GM19238 (cell line): ENCODE data around the gene ICAM5.
A peak's percentile ranks its signal among the peaks of the same experiment; 100 is the strongest.

Experiments used
- DNase-seq: peaks from one replicate; pipeline ENCODE4 v3.0.0; 2011; ENCODE audit warnings: low spot score; ENCODE audit not compliant: insufficient read length

The ICAM5 gene

GRCh38 chr19:10290876-10291553 lies 1.3 kb downstream of the ICAM5 start:
- no peak for DNase-seq

DNA sequence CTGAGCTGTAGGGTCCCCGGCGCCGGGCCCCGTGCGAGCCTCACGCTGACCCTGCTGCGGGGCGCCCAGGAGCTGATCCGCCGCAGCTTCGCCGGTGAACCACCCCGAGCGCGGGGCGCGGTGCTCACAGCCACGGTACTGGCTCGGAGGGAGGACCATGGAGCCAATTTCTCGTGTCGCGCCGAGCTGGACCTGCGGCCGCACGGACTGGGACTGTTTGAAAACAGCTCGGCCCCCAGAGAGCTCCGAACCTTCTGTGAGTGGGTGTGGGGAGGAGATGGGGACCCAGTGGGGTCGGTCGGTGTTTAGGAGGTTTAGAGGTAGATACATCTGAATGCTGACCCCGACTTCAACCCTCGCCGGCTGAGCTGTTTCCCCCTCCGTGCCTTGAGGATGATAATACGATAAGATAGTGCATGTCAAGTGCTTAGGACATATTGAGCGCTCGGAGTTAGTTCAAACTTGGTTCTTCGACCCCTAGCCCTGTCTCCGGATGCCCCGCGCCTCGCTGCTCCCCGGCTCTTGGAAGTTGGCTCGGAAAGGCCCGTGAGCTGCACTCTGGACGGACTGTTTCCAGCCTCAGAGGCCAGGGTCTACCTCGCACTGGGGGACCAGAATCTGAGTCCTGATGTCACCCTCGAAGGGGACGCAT lies 1.9 kb downstream of the ICAM5 start:
- no peak for DNase-seq

DNA sequence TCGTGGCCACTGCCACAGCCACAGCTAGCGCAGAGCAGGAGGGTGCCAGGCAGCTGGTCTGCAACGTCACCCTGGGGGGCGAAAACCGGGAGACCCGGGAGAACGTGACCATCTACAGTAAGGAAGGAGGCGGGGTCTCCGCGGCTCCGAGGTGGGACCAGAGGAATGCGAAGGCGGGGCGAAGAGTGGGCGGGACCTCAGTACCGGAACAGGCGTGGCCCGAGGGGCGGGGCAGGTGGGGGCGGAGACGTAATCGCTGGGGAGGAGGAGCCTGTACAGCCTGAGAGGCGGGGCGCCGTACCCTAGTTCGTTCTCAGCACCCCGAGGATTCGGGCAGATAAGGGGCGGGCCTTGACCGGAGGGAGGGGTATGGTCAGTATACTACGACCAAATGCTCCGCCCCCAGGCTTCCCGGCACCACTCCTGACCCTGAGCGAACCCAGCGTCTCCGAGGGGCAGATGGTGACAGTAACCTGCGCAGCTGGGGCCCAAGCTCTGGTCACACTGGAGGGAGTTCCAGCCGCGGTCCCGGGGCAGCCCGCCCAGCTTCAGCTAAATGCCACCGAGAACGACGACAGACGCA lies 2.5 kb downstream of the ICAM5 start:
- DNase-seq: peak; percentile 69

- DNase-seq: no peak
These were observed 3.3 kb downstream of the ICAM5 start for GRCh38 chr19:10292789-10293636.

- no peak for DNase-seq
These were observed 4.0 kb downstream of the ICAM5 start for GRCh38 chr19:10293637-10294367.

- no peak for DNase-seq
These were observed 4.6 kb downstream of the ICAM5 start for GRCh38 chr19:10294368-10294697.

DNA sequence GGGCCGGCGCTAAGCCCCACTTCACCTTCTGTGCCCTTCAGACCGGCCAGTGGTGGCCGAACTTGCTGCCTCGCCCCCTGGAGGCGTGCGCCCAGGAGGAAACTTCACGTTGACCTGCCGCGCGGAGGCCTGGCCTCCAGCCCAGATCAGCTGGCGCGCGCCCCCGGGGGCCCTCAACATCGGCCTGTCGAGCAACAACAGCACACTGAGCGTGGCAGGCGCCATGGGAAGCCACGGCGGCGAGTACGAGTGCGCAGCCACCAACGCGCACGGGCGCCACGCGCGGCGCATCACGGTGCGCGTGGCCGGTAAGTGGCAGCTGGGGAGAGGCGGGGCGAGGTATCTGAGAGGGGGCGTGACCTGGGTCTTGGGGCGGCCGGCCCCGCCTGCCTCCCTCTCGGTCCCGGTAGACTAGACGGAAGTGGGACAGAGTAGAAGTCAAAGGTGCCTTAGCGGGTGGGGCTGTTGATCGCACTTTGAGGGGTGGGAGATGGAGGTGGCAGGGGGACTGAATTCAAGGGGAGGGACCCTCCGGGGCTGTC lies 5.6 kb downstream of the ICAM5 start:
- peak; percentile 80 for DNase-seq

DNA sequence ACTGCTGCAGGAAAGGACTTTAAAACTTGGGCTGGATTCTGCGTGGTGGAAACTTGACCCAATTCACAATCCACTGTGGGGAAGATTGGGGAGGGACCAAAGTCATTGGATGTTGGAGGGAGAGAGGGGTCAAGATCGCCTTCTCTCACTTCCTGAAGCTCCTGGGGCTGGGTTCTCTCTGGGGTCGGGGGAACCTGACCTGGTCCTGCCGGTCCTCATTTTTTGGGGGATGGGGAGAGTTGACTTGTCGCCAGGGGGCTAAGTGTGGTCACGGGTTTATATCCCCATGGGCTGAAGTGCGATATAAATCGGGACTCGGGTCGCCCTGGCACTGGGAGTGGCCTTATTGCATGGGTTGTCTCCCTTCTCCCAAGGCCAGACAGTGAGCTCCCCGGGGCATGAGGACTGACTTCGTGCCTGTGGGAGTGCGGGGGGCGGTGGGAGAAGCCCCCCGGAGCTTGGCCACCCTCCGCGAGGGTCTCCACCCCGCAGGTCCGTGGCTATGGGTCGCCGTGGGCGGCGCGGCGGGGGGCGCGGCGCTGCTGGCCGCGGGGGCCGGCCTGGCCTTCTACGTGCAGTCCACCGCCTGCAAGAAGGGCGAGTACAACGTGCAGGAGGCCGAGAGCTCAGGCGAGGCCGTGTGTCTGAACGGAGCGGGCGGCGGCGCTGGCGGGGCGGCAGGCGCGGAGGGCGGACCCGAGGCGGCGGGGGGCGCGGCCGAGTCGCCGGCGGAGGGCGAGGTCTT lies 6.3 kb downstream of the ICAM5 start:
- DNase-seq: no peak

DNA sequence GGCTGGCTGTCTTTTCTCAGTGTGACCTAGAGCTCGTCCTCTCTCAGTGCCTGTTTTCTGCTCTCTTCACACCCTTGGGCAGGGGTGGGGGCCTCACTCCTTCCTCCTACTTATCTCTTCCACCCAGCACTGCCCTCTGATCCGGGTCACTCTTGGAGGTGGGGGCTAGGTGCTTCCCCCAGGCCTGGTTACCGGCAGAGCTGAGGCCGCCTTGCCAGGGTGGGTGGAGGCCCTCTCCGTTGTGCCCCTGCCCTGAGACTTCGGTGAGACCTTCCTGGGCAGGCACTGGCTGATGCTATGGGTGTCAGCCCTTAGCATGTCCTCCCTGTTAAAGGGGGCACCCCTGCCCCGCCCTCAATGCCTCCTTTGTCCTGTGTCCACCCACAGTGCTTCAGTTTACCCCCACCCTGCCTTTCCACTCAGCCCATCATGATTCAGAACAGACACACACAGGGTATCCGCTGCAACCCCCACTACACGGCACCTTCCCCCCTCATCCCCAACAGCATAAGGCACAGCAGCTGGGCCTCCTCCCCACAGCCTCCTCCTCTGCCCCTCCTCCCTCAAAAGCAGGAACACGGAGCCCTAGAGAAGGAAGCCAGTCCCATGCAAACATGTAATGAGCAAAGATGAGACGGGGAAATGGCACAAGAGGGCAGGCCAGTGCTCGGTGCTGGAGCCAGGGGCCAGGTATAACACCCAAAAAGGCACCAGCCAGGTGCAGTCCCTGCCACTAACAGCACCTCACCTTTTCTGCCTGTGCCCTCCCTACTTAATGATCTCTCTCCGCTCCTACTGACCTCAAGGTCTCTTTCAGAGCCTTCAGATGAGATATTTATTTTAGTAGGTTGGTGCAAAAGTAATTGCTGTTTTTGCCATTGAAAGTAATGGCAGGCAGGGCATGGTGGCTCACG lies 10.1 kb downstream of the ICAM5 start:
- no peak for DNase-seq

GRCh38 chr19:10305139-10305806 lies 15.5 kb downstream of the ICAM5 start:
- DNase-seq: no peak

DNA sequence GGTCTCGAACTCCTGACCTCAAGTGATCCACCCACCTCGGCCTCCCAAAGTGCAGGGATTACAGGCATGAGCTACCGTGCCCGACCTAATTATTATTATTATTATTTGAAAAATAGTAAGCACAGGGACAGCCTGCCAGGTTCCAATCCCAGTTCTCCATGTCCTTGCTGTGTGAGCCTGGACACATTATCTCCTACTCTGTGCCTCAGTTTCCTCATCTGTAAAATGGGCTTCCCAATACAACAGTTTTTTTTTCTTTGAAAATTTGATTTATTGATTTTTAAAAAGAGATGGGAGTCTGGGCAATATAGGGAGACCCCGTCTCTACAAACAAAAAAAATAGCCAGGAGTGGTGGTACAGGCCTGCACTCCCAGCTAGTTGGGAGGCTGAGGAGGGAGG lies 16.6 kb downstream of the ICAM5 start:
- no peak for DNase-seq

GRCh38 chr19:10309423-10309822 lies 19.7 kb downstream of the ICAM5 start, which contains the start of gene ZGLP1:
ZGLP1 (minus strand) TSS chr19:10309815.
- no peak for DNase-seq

DNA sequence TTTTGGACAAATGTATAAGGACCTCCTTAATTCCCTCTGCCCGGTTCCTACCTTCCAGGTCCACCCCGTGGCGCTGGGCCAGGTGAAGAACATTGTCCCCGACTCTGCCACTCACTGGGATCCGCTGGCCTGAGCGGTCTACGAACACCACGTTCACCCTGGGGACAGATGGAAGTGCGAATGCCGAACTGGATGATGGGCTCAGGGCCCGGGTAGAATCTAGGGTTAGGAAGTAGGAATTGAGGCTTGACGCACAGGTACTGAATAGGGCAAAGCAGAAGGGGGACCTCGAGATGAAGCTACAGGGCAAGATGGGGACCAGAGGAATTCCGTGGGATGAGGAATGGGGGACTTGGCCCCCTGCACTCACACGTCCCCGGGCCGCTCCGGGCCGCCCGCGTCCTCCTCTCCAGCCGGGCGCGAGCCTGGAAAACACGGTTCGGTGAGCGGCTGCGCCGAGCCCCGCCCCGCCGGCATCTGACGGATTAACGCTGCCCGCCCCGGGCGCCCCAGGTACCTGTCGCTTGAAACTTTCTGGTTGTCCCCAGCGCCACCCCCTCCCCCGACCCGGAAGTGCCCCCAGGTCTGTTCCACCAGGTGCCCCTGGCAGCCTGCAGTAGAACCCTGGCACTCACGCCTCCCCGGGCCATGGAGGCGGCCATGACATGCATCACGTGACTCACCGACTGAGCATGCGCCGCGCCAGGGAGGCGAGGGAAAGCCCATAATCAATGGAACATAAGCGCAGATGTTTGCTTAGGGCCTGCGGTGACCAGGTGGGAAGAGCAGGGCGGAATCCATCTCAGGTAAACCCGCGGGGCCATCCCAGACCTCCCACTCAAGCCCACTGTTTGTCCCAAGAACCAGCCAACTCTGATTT lies 25.8 kb downstream of the ICAM5 start, which contains the start of gene FDX2:
TSS of gene FDX2 (minus strand) at position 681 of the 880 bp plus-strand sequence. CDS start at position 662, 19 bp downstream.
- peak; percentile 95 for DNase-seq

- DNase-seq: no peak
These were observed 26.7 kb downstream of the ICAM5 start for GRCh38 chr19:10316229-10317044.

DNA sequence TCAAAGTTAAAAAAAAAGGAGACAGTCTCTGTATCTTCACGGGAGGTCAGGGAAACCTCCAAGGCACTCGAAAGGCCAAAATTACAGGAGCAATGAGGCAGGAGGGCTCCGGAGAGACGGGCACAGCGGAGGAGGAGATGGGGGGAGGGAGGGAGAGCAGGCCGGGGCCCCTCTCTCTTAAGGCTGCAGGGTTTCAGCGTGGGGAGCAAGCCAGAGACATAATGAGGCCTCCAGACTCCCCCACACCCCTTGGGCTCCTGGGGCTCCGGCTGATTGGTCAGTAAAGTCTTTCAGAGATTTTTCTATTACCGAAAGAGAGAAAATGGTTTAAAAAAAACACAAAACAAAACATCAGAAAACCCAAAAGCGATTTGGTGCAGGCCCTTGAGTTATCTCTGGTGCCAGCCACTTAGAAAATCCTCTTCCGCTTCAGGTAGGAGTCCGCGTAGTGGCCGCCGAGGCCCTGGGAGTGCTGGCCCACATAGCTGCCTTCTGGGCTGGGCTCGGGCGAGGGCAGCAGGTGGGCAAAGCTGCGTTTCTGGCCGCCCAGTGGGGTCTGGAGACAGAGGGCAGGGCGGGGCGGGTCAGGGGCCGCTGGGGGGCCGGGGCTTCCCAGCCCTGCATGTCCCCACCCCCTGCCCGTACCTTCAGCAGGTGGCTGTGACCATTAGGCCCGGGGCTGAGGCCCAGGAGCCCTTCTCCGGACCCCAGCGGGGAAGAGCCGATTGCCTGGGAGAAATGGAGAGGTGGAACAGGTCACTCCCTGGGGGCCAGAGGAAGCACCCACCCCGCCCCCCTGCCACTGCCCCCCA lies 27.5 kb downstream of the ICAM5 start:
- DNase-seq: no peak
